ENCODE measurements around the gene ZNF710. TPM values are rescaled to one million over a fixed set of nuclear protein-coding genes. Genes with fewer than 3 reads are reported as not detected.

Gene ZNF710
- total and polyA plus RNA-seq, 9 of the 15 experiments (the other 6 are each of a cell fraction or from before 2014, with no cell fraction given): 0.56 to 14.2 (median 5.2) TPM

DNA sequence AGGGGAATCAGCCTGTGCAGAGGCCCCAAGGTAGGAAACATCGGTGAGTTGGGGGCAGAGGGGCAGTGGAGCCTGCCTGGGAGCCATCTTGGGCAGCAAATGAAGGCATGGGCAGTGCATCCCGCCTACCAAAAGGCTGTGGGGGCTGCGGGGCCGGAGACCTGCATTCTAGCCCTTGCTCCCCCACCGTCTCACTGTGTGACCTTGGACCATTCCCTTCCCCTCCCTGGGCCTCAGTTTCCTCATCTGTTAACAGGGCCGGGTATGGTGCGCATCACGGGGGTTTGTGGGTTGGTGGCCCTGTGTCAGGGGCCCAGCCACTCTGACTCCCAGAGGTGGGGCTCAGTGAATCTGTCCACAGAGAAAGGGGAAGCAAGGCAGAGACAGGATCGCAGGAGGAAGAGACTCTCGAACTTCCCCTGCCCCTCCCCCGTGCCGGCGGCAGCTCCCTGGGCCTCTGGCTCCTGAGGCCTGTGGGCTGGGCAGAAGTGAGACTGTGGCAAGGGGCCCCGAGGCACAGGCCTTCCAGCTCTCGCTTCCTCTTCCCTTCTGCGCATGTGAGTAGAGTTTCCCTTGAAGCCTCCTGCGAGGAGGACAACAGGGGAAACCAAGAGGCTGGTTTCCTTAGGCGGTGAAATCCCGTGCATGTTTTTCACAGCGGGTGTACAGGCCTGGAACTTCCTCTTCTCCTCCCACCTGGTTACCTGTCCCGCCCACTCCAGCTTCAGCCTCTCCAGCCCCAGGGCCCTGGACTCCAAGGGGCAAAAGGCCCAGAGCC lies 58.3 kb downstream of the ZNF710 start (continued):
- TF ChIP-seq, protein P1, sequence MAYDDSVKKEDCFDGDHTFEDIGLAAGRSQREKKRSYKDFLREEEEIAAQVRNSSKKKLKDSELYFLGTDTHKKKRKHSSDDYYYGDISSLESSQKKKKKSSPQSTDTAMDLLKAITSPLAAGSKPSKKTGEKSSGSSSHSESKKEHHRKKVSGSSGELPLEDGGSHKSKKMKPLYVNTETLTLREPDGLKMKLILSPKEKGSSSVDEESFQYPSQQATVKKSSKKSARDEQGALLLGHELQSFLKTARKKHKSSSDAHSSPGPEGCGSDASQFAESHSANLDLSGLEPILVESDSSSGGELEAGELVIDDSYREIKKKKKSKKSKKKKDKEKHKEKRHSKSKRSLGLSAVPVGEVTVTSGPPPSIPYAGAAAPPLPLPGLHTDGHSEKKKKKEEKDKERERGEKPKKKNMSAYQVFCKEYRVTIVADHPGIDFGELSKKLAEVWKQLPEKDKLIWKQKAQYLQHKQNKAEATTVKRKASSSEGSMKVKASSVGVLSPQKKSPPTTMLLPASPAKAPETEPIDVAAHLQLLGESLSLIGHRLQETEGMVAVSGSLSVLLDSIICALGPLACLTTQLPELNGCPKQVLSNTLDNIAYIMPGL (CRISPR knock-in tag; IDR thresholded peaks at IDR 0.05): 0 out of 2 replicates have a peak, but pooled peaks have one; percentile 21
- TF ChIP-seq CBX1 (IDR thresholded peaks at IDR 0.05; ENCODE audit: low read depth): peak; percentile 72; the same call in 1 of the 2 replicates
- TF ChIP-seq, protein P2, sequence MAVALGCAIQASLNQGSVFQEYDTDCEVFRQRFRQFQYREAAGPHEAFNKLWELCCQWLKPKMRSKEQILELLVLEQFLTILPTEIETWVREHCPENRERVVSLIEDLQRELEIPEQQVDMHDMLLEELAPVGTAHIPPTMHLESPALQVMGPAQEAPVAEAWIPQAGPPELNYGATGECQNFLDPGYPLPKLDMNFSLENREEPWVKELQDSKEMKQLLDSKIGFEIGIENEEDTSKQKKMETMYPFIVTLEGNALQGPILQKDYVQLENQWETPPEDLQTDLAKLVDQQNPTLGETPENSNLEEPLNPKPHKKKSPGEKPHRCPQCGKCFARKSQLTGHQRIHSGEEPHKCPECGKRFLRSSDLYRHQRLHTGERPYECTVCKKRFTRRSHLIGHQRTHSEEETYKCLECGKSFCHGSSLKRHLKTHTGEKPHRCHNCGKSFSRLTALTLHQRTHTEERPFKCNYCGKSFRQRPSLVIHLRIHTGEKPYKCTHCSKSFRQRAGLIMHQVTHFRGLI (CRISPR knock-in tag; IDR thresholded peaks at IDR 0.05): peak; percentile 25; the same call in 1 of the 2 replicates
- TF ChIP-seq, protein P3, sequence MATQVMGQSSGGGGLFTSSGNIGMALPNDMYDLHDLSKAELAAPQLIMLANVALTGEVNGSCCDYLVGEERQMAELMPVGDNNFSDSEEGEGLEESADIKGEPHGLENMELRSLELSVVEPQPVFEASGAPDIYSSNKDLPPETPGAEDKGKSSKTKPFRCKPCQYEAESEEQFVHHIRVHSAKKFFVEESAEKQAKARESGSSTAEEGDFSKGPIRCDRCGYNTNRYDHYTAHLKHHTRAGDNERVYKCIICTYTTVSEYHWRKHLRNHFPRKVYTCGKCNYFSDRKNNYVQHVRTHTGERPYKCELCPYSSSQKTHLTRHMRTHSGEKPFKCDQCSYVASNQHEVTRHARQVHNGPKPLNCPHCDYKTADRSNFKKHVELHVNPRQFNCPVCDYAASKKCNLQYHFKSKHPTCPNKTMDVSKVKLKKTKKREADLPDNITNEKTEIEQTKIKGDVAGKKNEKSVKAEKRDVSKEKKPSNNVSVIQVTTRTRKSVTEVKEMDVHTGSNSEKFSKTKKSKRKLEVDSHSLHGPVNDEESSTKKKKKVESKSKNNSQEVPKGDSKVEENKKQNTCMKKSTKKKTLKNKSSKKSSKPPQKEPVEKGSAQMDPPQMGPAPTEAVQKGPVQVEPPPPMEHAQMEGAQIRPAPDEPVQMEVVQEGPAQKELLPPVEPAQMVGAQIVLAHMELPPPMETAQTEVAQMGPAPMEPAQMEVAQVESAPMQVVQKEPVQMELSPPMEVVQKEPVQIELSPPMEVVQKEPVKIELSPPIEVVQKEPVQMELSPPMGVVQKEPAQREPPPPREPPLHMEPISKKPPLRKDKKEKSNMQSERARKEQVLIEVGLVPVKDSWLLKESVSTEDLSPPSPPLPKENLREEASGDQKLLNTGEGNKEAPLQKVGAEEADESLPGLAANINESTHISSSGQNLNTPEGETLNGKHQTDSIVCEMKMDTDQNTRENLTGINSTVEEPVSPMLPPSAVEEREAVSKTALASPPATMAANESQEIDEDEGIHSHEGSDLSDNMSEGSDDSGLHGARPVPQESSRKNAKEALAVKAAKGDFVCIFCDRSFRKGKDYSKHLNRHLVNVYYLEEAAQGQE (IDR thresholded peaks at IDR 0.05; ENCODE audit: borderline replicate concordance): peak; percentile 20; the same call in 1 of the 2 replicates
- TF ChIP-seq, protein P3 (CRISPR knock-in tag; IDR thresholded peaks at IDR 0.05; ENCODE audit: low read depth): no peak
- no peak for TF ChIP-seq MEIS2 (IDR thresholded peaks at IDR 0.05; ENCODE audit: partially characterized antibody)
- TF ChIP-seq HOXB6 (CRISPR knock-in tag; IDR thresholded peaks at IDR 0.05; ENCODE audit: borderline replicate concordance): no peak
- TF ChIP-seq FOXK2 (conservative IDR thresholded peaks at IDR 0.05 in 1 of 2, IDR thresholded peaks at IDR 0.05 in 1 of 2; ENCODE audit: low read depth in 2 of 2): 0 out of 4 replicates have a peak, but pooled peaks of 1 of the 2 experiments have one; percentile 46
- TF ChIP-seq SRSF9 (IDR thresholded peaks at IDR 0.05; ENCODE audit: borderline replicate concordance, low read depth, low read length): no peak
- peak; percentile 81 for TF ChIP-seq SPI1 (IDR thresholded peaks at IDR 0.05; ENCODE audit: borderline replicate concordance, low read depth, low read length)
- TF ChIP-seq, protein P4, sequence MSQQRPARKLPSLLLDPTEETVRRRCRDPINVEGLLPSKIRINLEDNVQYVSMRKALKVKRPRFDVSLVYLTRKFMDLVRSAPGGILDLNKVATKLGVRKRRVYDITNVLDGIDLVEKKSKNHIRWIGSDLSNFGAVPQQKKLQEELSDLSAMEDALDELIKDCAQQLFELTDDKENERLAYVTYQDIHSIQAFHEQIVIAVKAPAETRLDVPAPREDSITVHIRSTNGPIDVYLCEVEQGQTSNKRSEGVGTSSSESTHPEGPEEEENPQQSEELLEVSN (IDR thresholded peaks at IDR 0.05; ENCODE audit: borderline replicate concordance in 1 of 2, extremely low read depth in 1 of 2, insufficient read depth in 1 of 2, insufficient read length in 1 of 2, low read depth in 1 of 2, low read length in 1 of 2, poor library complexity in 1 of 2, severe bottlenecking in 1 of 2): peak in 1 of 2 experiments; percentile 54
- no peak for TF ChIP-seq KAT7 (CRISPR knock-in tag; IDR thresholded peaks at IDR 0.05; ENCODE audit: borderline replicate concordance)
- no peak for TF ChIP-seq HMG20A (CRISPR knock-in tag; conservative IDR thresholded peaks at IDR 0.05)

Data from K562 (cell line).